Measurements from ENCODE around the gene ATF7.

DNA sequence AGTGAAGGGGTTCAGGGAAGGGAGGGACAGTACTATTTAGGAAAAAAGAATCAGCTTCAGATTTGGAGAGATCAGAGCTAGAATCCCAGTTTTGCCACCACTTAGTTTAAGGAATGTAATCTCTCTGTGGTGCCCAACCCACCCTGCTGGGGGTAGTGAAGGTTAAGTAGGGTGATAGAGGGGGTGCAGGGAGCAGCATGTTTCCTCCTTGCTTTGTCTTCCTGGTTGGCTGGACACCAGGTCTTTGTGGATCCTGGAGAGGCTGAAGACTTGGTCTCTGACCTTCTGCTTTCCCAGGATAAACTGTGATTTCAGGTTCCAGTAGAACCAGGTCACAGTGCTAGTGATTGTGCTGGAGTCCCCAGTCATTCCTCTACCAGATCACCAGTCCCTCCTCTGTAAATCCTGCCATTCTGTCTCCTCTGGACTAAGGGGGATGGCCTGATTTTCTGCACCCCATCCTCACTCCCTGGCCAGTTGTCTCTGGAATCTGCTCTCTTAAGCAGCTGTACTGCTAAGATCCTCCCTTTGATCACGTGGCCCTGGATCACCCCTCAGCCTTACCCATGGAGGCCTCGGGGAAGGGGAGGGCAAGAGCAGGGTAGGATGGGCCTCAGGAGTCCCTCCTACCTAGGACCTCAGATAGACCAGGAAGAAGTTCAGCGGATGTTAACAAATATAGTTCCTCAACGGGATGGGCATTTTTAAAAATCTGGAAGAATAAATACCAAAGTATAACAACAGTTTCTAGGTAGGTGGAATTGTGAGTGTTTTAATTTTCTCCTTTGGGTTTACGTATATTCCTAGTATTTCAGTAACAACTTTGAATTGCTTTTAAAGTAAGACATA lies 130.1 kb downstream of the ATF7 start:
- TF ChIP-seq CTCF (IDR thresholded peaks at IDR 0.05) (no peak), POLR2A (IDR thresholded peaks at IDR 0.05) (no peak)

Measured in esophagus squamous epithelium (tissue), 4 donors.